DND-41 (cell line): ENCODE measurements around the gene VTI1A.
"Not testable (repeated sequence)": the region's sequence is repeated elsewhere in the genome, so short reads cannot be mapped to it uniquely, and the experiment has no call there.

Experiments used
- ATAC-seq: fragments of 200-7000 bp; cut with Tn5 transposase; 3 replicates; pipeline ENCODE4 v1.9.1; 2021; ENCODE audit warnings: low read depth; ENCODE audit not compliant: insufficient read depth
- DNase-seq: peaks from one replicate; pipeline ENCODE4 v3.0.0-alpha.2; 2020
- H2AFZ ChIP-seq: 2 replicates; pipeline ENCODE4 v1.6.0; 2012; ENCODE audit warnings: low read depth, low read length
- H3K27ac ChIP-seq: 2 replicates; pipeline ENCODE4 v1.5.1; 2012; ENCODE audit warnings: low read length, inconsistent platforms
- H3K27me3 ChIP-seq: fragments of 200-600 bp; sonication (generic); 2 replicates; pipeline ENCODE4 v1.6.0; 2012; ENCODE audit warnings: low read length, mild to moderate bottlenecking, inconsistent platforms; ENCODE audit not compliant: insufficient read depth, poor library complexity
- H3K36me3 ChIP-seq: 2 replicates; pipeline ENCODE4 v1.5.1; 2012; ENCODE audit warnings: low read length, inconsistent platforms; ENCODE audit not compliant: insufficient read depth
- H3K4me1 ChIP-seq: 2 replicates; pipeline ENCODE4 v1.5.1; 2012; ENCODE audit warnings: mild to moderate bottlenecking, low read length; ENCODE audit not compliant: insufficient read depth
- H3K4me2 ChIP-seq: 2 replicates; pipeline ENCODE4 v1.6.0; 2012; ENCODE audit warnings: mild to moderate bottlenecking, moderate library complexity, low read length, inconsistent platforms; ENCODE audit not compliant: insufficient read depth
- H3K4me3 ChIP-seq, 2 experiments: fragments of 200-600 bp in 1 of 2; shearing (Covaris generic) in 1 of 2; 2 replicates each; pipeline ENCODE4 v1.5.1; 2012 to 2016; ENCODE audit warnings: inconsistent platforms in 2 of 2, low read length in 2 of 2, mild to moderate bottlenecking in 2 of 2, low read depth in 1 of 2, moderate library complexity in 1 of 2
- H3K79me2 ChIP-seq: 2 replicates; pipeline ENCODE4 v1.6.0; 2012; ENCODE audit warnings: low read length, inconsistent platforms; ENCODE audit not compliant: insufficient read depth
- H3K9ac ChIP-seq: 2 replicates; pipeline ENCODE4 v1.6.0; 2012; ENCODE audit warnings: low read depth, mild to moderate bottlenecking, inconsistent platforms, low read length, moderate library complexity
- H3K9me3 ChIP-seq: 2 replicates; pipeline ENCODE4 v1.5.1; 2012; ENCODE audit warnings: low read length, moderate library complexity, mild to moderate bottlenecking, inconsistent platforms; ENCODE audit not compliant: insufficient read depth, severe bottlenecking
- H4K20me1 ChIP-seq: 2 replicates; pipeline ENCODE4 v1.6.0; 2012; ENCODE audit warnings: low read length; ENCODE audit not compliant: insufficient read depth
- EZH2 ChIP-seq: IDR thresholded peaks from 3 replicates; pipeline ENCODE4 v1.6.1; 2012; ENCODE audit warnings: borderline replicate concordance, low read depth, mild to moderate bottlenecking, moderate library complexity, low read length, inconsistent platforms; ENCODE audit not compliant: severe bottlenecking
- TF ChIP-seq, protein P1 (sequence below): IDR thresholded peaks from 2 replicates; pipeline ENCODE4 v1.5.1; 2012; ENCODE audit warnings: borderline replicate concordance, low read length, moderate library complexity, mild to moderate bottlenecking; ENCODE audit not compliant: poor library complexity, severe bottlenecking; ENCODE audit errors: extremely low read depth

The VTI1A gene

GRCh38 chr10:112497347-112497950 lies 50.4 kb downstream of the VTI1A start:
- Histone ChIP-seq H3K79me2 (no peaks in the 10 kb centered on the region), H4K20me1 (no peaks in the 10 kb centered on the region), H3K9me3 (no peaks in the 10 kb centered on the region), H3K27ac (no peak overlapping the region), H2AFZ (no peak overlapping the region), H3K27me3 (no peaks in the 10 kb centered on the region), H3K4me1 (no peaks in the 10 kb centered on the region), H3K9ac (no peak overlapping the region), H3K4me2 (no peak overlapping the region), H3K4me3 (no peak overlapping the region), H3K36me3 (no peaks in the 10 kb centered on the region)
- TF ChIP-seq EZH2, result no peak
- TF ChIP-seq, protein P1, sequence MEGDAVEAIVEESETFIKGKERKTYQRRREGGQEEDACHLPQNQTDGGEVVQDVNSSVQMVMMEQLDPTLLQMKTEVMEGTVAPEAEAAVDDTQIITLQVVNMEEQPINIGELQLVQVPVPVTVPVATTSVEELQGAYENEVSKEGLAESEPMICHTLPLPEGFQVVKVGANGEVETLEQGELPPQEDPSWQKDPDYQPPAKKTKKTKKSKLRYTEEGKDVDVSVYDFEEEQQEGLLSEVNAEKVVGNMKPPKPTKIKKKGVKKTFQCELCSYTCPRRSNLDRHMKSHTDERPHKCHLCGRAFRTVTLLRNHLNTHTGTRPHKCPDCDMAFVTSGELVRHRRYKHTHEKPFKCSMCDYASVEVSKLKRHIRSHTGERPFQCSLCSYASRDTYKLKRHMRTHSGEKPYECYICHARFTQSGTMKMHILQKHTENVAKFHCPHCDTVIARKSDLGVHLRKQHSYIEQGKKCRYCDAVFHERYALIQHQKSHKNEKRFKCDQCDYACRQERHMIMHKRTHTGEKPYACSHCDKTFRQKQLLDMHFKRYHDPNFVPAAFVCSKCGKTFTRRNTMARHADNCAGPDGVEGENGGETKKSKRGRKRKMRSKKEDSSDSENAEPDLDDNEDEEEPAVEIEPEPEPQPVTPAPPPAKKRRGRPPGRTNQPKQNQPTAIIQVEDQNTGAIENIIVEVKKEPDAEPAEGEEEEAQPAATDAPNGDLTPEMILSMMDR, result no peak
- DNase-seq (no peak), ATAC-seq (no peak; the same call in 2 of the 3 replicates)

DNA sequence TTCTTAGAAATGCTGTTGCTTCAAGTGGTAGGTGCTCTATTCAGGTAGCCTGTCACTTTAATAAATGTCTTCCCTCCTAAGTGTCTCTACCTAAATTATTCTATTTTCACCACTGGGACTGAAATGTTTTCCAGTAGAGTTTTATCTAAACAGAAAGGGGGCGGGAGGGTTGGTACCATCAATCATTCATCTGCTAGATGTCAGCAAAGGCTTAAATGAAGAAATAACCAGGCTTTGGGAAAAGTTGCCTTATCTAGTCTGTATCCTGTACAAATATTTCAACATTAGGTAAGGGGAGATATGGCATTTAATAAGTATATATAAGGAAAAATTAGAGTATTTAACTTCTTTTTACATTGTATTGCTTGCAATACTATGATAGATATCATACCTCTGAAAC lies 51.8 kb downstream of the VTI1A start:
- H3K36me3 ChIP-seq, result no peaks in the 10 kb centered on the region
- no peak overlapping the region for H2AFZ ChIP-seq
- H4K20me1 ChIP-seq, result no peaks in the 10 kb centered on the region
- no peak for DNase-seq
- no peaks in the 10 kb centered on the region for H3K9me3 ChIP-seq
- no peaks in the 10 kb centered on the region for H3K27me3 ChIP-seq
- H3K4me3 ChIP-seq, result no peak overlapping the region
- no peak overlapping the region for H3K27ac ChIP-seq
- H3K4me1 ChIP-seq, result no peaks in the 10 kb centered on the region
- H3K4me2 ChIP-seq, result no peak overlapping the region
- H3K79me2 ChIP-seq, result 0 out of 2 replicates have a peak, but pooled peaks cover 2% of the 10 kb centered on the region
- no peak for ATAC-seq
- TF ChIP-seq, protein P1, result no peak
- no peak overlapping the region for H3K9ac ChIP-seq

- H3K27ac ChIP-seq, H3K27me3 ChIP-seq, H3K9me3 ChIP-seq, H3K79me2 ChIP-seq, DNase-seq, H3K4me3 ChIP-seq, ATAC-seq, H2AFZ ChIP-seq, H4K20me1 ChIP-seq, H3K36me3 ChIP-seq, H3K9ac ChIP-seq, H3K4me1 ChIP-seq, H3K4me2 ChIP-seq: not testable (repeated sequence)
These were observed 53.0 kb downstream of the VTI1A start for GRCh38 chr10:112499985-112500384.

DNA sequence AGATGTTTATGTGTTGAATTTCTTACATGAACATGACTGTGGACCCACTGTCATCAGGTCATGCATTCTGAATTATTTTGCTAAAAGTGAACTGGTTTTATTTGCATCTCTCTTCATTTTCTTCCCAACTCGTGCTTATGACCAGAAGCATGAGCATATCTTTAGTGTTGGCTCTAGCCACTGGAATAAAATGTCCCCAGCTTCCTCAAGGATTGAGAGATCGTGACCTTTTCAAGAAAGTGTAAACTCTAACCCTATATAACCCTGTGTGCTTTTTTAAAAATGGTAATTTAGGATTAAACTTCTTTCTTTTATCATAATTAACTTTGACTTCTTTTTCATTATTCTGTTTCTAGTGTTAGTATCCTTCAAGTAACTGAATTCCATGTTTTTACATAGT lies 55.5 kb downstream of the VTI1A start:
- ATAC-seq (no peak), DNase-seq (no peak)
- Histone ChIP-seq H3K9me3 (no peaks in the 10 kb centered on the region), H3K36me3 (no peaks in the 10 kb centered on the region), H4K20me1 (no peaks in the 10 kb centered on the region; the same call in 1 of the 2 replicates), H3K27ac (no peak overlapping the region), H3K4me3 (no peak overlapping the region), H3K9ac (no peak overlapping the region), H3K4me2 (no peak overlapping the region), H3K4me1 (no peaks in the 10 kb centered on the region), H3K27me3 (no peaks in the 10 kb centered on the region), H3K79me2 (peaks cover 4% of the 10 kb centered on the region; the same call in 1 of the 2 replicates), H2AFZ (no peak overlapping the region)
- TF ChIP-seq, protein P1, result no peak
- TF ChIP-seq EZH2, result no peak
